PC-3 (cell line): ENCODE measurements around the gene CD22. TPM values are rescaled to one million over a fixed set of nuclear protein-coding genes. Genes with fewer than 3 reads are reported as not detected.

Source experiments
- ATAC-seq: fragments of 200-7000 bp; cut with Tn5 transposase; 2 replicates; pipeline ENCODE4 v1.9.1; 2020; ENCODE audit warnings: mild to moderate bottlenecking, moderate library complexity
- BruUV-seq: library from RNA; stranded (reverse); fragments of 400-500 nt; replicated peaks from 2 replicates; lab custom pipeline; 2021; lab: Mats Ljungman, UMichigan
- CTCF ChIA-PET: fragments of 300-600 bp; sonication (Branson Sonifier 250); formaldehyde crosslinking; loops from one replicate; lab custom pipeline; 2022; ENCODE audit warnings: antibody characterized with exemption; lab: Charles Lee
- POLR2A ChIA-PET: fragments of 300-600 bp; sonication (Branson Sonifier 250); formaldehyde crosslinking; loops from one replicate; lab custom pipeline; 2022; ENCODE audit warnings: antibody characterized with exemption; ENCODE audit not compliant: unreplicated experiment; lab: Charles Lee
- DNase-seq: peaks from one replicate; pipeline ENCODE4 v3.0.0-alpha.2; 2015
- H2AFZ ChIP-seq: fragments of 300-600 bp; sonication (generic); 2 replicates; pipeline ENCODE4 v1.6.0; 2016; ENCODE audit warnings: antibody characterized with exemption, low read length
- H3F3A ChIP-seq: fragments of 300-600 bp; sonication (generic); one replicate; pipeline ENCODE4 v1.6.0; 2017; ENCODE audit warnings: antibody characterized with exemption, low read length, control low read depth, mild to moderate bottlenecking; ENCODE audit not compliant: unreplicated experiment
- H3K27ac ChIP-seq: fragments of 300-600 bp; sonication (generic); 2 replicates; pipeline ENCODE4 v1.5.1; 2016; ENCODE audit warnings: mild to moderate bottlenecking, low read length
- H3K27me3 ChIP-seq: fragments of 300-600 bp; sonication (generic); 2 replicates; pipeline ENCODE4 v1.6.1; 2016; ENCODE audit warnings: low read length, mixed read lengths
- H3K36me3 ChIP-seq: fragments of 300-600 bp; sonication (generic); 2 replicates; pipeline ENCODE4 v1.6.1; 2016; ENCODE audit warnings: low read depth, mixed run types, low read length, mixed read lengths
- H3K4me1 ChIP-seq: fragments of 300-600 bp; sonication (generic); 2 replicates; pipeline ENCODE4 v1.5.1; 2016; ENCODE audit warnings: low read length; ENCODE audit not compliant: insufficient read depth
- H3K4me2 ChIP-seq: fragments of 300-600 bp; sonication (generic); 2 replicates; pipeline ENCODE4 v1.6.0; 2016; ENCODE audit warnings: low read length
- H3K4me3 ChIP-seq: fragments of 300-600 bp; sonication (generic); 2 replicates; pipeline ENCODE4 v1.5.1; 2016; ENCODE audit warnings: mild to moderate bottlenecking, low read length, mixed read lengths
- H3K79me2 ChIP-seq: fragments of 300-600 bp; sonication (generic); 2 replicates; pipeline ENCODE4 v1.6.1; 2017; ENCODE audit warnings: low read length, mixed read lengths
- H3K9ac ChIP-seq: fragments of 300-600 bp; sonication (generic); 2 replicates; pipeline ENCODE4 v1.6.0; 2016; ENCODE audit warnings: mild to moderate bottlenecking, low read length
- H3K9me2 ChIP-seq: fragments of 300-600 bp; sonication (generic); replicated peaks from 2 replicates; pipeline ENCODE4 v1.6.1; 2016; ENCODE audit warnings: mixed run types, low read length, mixed read lengths
- H3K9me3 ChIP-seq: fragments of 300-600 bp; sonication (generic); 2 replicates; pipeline ENCODE4 v1.6.1; 2016; ENCODE audit warnings: low read length, mixed read lengths
- H4K20me1 ChIP-seq: fragments of 300-600 bp; sonication (generic); 2 replicates; pipeline ENCODE4 v1.6.1; 2016; ENCODE audit warnings: low read length, mixed read lengths
- CTCF ChIP-seq: fragments of 300-600 bp; sonication (generic); conservative IDR thresholded peaks from 2 replicates; pipeline ENCODE4 v1.5.1; 2017; ENCODE audit warnings: antibody characterized with exemption, low read depth, mild to moderate bottlenecking, low read length
- EZH2 ChIP-seq: fragments of 300-600 bp; sonication (generic); IDR thresholded peaks from one replicate; pipeline ENCODE4 v1.6.1; 2017; ENCODE audit warnings: antibody characterized with exemption, mild to moderate bottlenecking, low read length; ENCODE audit not compliant: unreplicated experiment
- EZH2phosphoT487 ChIP-seq: fragments of 300-600 bp; sonication (generic); IDR thresholded peaks from 2 replicates; pipeline ENCODE4 v1.6.1; 2018; ENCODE audit warnings: mild to moderate bottlenecking, antibody characterized with exemption, low read length, borderline replicate concordance
- intact Hi-C: fragments of 100-400 bp; cut with micrococcal nuclease; formaldehyde crosslinking; loops from 2 replicates; pipeline ENCODE4 v1.9.0; 2023
- total RNA-seq: library from RNA; depleted of rRNA; stranded (reverse); fragments of >200 nt; gene quantifications from 2 replicates; pipeline ENCODE4 v1.2.3, GENCODE V29; 2014

Gene CD22
- total RNA-seq, 1 experiment from 2014 or later, result 0.07 TPM

GRCh38 chr19:35344511-35345031, 15.6 kb downstream of the CD22 start:
- BruUV-seq, result no TSS peak
- Histone ChIP-seq H3K27ac (no peak overlapping the region), H3K9me3 (no peaks in the 10 kb centered on the region), H3K9ac (no peak overlapping the region), H3K4me1 (no peaks in the 10 kb centered on the region), H3F3A (no peaks in the 10 kb centered on the region), H3K27me3 (peaks cover 21% of the 10 kb centered on the region; the same call in 1 of the 2 replicates), H3K36me3 (no peaks in the 10 kb centered on the region), H2AFZ (no peak overlapping the region), H3K4me2 (no peak overlapping the region), H4K20me1 (no peaks in the 10 kb centered on the region), H3K4me3 (no peak overlapping the region), H3K9me2 (no peaks in the 10 kb centered on the region), H3K79me2 (no peaks in the 10 kb centered on the region)
- DNase-seq (no peak), ATAC-seq (no peak)
- ChIA-PET CTCF (no interaction called here), POLR2A (no interaction called here)
- intact Hi-C loops, result no loop called here
- no peak for TF ChIP-seq EZH2phosphoT487
- TF ChIP-seq EZH2, result no peak
- TF ChIP-seq CTCF, result no peak

GRCh38 chr19:35345671-35346111, 16.7 kb downstream of the CD22 start:
- intact Hi-C loops, result no loop called here
- no peak overlapping the region for H3K27ac ChIP-seq
- CTCF ChIA-PET, result no interaction called here

More at GRCh38 chr19:35345671-35346111, 16.7 kb downstream of the CD22 start:
- TF ChIP-seq EZH2phosphoT487 (no peak), CTCF (no peak), EZH2 (no peak)
- H4K20me1 ChIP-seq, result no peaks in the 10 kb centered on the region
- DNase-seq, result no peak
- no peak overlapping the region for H3K4me3 ChIP-seq
- POLR2A ChIA-PET, result no interaction called here
- H3K4me2 ChIP-seq, result no peak overlapping the region
- no peaks in the 10 kb centered on the region for H3K79me2 ChIP-seq
- H3K4me1 ChIP-seq, result no peaks in the 10 kb centered on the region
- peaks cover 21% of the 10 kb centered on the region; the same call in 1 of the 2 replicates for H3K27me3 ChIP-seq
- no peaks in the 10 kb centered on the region for H3K36me3 ChIP-seq
- no peaks in the 10 kb centered on the region for H3K9me3 ChIP-seq
- BruUV-seq, result no TSS peak
- ATAC-seq, result no peak
- H2AFZ ChIP-seq, result no peak overlapping the region
- H3F3A ChIP-seq, result no peaks in the 10 kb centered on the region
- H3K9ac ChIP-seq, result no peak overlapping the region
- no peaks in the 10 kb centered on the region for H3K9me2 ChIP-seq
